Measurements from ENCODE around the gene USP28.

USP28 gene

DNA sequence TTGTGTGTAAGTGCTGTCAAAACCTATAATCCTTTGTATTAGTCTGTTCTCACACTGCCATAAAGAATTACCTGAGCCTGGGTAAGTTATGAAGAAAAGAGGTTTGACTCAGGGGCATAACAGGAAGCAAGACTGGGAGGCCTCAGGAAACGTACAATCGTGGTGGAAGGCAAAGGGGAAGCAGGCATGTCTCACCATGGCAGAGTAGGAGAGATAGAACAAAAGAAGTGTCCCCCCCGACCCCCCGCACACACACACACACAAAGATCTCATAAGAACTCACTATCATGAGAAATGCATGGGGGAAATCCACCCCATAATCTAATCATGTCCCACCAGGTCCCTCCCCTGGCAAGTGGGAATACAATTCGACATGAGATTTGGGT, 2.3 kb upstream of the USP28 start:
- no peak for DNase-seq (ENCODE audit: low read depth)
- H3K4me3 ChIP-seq (ENCODE audit: low read depth, low read length) = no peak overlapping the region

DNA sequence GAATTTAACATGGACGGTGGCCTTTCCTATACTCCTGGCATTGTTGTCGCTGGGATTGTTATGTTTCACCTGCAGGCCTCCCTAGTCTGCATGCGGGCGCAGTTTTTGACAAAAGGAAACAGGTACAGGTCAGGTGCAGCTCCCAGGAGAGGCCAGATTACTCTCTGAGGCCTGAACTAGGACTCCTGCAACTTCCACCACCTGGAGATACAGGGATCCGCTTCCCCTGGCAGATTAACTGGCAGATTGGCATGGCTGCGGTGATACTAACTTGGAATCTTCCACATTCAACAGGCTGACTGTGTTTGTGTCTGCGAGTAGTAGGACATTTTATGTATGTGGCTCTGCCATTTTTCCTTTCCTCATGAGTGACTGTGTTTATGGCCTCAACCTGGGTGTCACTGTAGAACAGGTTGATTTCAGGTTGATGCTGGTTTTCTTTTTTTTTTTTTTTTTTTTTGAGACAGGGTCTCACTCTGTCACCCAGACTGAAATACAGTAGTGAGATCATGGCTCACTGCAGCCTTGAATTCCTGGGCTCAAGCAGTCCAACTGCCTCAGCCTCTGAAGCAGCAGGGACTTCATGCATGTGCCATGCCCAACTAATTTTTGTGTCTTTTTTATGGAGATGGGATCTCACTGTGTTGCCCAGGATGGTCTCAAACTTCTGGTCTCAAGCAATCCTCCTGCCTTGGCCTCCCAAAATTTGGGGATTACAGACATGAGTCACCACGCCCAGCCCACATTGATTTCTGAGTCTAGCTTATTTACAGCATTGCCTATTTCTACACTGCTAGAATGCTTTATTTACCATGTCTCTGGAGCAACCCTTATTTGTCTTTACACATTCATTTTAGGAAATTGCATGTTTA, 1.7 kb upstream of the USP28 start:
- DNase-seq (ENCODE audit: low read depth) = no peak

DNA sequence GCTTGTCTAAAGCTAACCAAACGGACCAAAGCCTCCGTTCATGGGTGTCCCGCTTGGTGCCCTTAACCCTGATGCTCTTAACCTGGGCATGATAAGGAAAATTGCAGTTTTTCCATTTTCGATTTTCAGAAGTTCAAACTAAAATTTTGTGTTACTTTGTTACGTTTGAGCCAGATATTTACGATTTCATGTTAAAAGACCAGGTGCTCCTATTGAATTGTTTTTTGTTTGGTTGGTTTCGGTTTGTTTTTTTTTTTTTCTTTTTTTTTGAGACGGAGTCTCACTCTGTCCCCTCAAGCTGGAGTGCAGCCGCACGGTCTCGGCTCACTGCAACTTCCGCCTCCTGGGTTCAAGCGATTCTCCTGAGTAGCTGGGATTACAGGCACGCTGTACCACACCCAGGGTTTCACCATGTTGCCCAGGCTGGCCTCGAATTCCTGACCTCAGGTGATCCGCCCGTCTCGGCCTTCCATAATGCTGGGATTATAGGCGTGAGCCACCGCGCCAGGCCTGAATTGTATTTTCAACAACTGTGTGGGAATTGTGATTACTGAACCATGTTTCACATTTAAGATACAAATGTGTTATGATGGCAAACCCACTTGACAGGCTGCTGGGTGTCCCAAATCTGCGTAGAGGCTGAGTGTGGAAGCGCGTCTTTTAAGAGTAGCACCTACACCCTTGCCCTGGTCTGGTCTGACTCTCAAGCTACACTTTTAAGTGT, 864 bp upstream of the USP28 start:
- peak overlapping the region; percentile 62 for H3K4me3 ChIP-seq (ENCODE audit: low read depth, low read length)

More for the DNA sequence above, 1.7 kb upstream of the USP28 start:
- no peak overlapping the region for H3K4me3 ChIP-seq (ENCODE audit: low read depth, low read length)

DNA sequence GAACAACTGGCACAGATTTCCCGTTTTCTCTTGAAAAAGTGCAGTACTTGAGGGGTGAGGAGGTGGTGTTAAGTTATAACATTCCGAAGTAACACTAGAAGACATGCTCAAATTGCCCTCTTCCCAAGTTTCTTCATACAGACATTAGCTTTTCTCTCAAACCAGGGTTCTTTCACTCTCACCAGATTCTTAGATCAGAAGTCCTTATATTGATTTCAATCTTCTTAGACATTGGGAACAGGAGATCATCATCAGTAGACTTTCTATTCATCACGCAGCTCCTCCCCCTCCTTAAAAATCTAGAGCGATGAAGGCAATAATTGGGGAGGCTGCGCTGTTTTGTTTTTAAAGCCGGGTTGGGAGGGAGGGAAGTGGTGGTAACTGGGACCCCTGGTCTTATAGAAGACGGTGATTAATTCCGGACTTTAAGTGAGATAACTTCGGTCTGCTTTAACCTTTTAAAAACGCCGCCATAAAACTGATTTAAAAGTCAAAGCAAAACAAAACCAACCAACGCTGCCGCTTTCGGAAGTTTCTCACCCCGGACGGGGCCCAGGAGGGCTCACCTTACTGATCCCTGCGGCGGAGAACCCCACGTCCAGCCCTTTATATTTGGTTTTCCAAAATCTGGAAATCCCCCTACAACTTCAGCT, 665 bp downstream of the USP28 start:
- no peak for DNase-seq (ENCODE audit: low read depth)
- peak overlapping the region; percentile 70 for H3K4me3 ChIP-seq (ENCODE audit: low read depth, low read length)

More for the DNA sequence above, 864 bp upstream of the USP28 start:
- no peak for DNase-seq (ENCODE audit: low read depth)

DNA sequence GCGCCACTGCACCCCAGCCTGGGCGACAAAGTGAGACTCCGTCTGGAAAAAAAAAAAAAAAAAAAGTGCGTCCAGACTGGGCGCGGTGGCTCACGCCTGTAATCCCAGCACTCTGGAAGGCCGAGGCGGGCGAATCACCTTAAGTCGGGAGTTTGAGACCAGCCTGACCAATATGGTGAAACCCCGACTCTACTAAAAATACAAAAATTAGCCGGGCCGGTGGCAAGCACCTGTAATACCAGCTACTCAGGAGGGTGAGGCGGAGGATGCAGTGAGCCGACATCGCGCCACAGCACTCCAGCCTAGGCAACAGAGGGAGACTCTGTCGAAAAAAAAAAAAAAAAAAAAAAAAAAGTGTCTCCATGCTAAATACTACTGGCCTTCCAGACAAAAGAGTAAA, 1.3 kb downstream of the USP28 start:
- DNase-seq (ENCODE audit: low read depth) = no peak
- peak overlapping the region; percentile 70 for H3K4me3 ChIP-seq (ENCODE audit: low read depth, low read length)

DNA sequence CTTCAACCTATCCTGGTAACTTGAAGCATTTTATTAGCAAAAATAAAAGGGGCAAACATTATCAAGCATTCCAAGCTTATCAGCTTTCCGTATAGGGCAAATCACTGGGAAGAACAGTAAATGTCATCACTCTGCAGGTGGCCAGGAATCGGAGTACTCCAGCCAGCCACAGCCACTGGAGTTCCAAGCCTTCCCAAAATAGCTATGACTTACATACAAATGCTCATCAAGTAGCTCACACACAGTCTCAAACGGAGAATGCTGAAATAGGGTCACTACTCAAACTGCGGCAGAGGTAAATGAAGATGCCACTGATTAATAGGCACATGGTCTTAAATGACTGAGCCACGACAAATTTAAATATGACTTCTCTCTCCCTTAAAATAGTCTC, 2.1 kb downstream of the USP28 start:
- no peak overlapping the region for H3K4me3 ChIP-seq (ENCODE audit: low read depth, low read length)
- no peak for DNase-seq (ENCODE audit: low read depth)

DNA sequence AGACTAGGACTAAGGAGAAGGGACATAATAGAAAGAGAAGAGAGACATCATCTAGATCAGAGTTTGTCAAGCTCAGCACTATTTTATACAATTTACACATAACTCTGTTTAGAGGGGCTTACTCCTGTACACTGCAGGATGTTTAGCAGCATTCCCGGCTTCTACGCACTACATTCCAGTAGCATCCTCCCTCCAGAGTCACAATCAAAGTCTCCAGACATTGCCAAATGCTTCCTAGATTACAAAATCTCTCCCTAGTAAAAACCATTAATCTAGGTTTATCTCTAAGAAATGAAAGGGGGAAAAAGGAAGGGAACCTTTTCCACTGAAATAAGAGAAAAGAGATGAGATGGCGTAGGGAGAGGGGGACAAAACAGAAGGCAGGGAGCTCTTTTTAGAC, 4.0 kb downstream of the USP28 start:
- DNase-seq (ENCODE audit: low read depth) = no peak
- H3K4me3 ChIP-seq (ENCODE audit: low read depth, low read length) = no peak overlapping the region

DNA sequence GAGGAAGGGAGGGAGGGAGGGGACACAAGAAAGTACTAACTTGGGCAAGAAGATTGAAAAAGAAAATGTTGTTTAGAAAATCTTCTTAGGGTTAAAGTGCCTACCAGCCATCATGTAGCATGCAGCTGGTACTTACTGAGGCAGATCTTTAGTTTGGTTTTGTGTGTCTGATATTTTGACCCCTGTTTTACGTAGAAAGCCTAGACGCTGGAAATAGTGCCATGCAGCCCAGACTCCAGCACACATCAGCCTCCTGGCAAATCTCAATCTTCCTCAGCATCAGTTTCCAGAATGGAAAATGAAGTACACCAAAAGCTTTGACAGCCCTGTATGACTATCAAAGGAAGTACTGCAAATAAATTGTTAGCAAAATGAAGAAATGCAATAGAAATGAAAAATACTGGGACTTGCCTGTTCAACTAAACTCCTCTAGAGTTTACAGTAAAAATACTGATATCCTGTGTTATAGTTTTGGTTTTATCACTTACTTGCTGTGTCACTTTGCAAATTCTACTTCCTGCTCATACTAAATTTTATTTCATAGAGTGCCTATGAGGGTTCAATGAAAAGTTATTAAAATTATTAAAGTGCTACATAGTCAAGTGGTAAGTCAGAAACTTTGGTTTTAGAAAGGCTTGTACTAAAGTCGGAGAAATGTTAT, 7.4 kb downstream of the USP28 start:
- no peak for DNase-seq (ENCODE audit: low read depth)
- no peak overlapping the region for H3K4me3 ChIP-seq (ENCODE audit: low read depth, low read length)

DNA sequence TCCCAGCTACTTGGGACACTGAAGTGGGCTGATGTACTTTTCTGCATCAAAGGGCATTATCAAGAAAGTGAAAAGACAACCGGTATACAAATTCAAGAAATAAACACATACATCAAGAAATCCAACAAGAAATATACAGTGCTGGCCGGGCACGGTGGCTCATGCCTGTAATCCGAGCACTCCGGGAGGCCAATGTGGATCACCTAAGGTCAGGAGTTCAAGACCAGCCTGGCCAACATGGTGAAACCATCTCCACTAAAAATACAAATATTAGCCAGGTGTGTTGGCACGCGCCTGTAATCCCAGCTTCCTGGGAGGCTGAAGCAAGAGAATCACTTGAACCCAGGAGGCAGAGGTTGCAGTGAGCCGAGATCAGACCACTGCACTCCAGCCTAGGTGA, 9.5 kb downstream of the USP28 start:
- H3K4me3 ChIP-seq (ENCODE audit: low read depth, low read length) = no peak overlapping the region
- no peak for DNase-seq (ENCODE audit: low read depth)

DNA sequence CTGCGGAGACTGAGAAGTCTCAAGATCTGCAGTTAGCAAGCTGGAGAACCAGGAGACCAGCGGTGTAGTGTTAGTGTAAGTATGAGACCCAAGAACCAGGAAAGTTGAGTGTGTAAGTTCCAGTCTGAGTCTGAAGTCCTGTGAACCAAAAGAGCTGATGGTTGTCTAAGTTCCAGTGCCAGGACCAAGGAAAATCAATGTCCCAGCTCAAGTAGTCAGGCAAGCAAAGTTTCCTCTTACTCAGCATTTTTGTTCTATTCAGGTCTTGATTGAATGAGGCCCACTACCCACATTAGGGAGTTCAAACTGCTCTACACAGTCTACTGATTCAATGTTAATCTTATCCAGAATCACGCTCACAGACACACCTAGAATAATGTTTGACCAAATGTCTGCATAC, 11.0 kb downstream of the USP28 start:
- H3K4me3 ChIP-seq (ENCODE audit: low read depth, low read length) = no peak overlapping the region
- DNase-seq (ENCODE audit: low read depth) = no peak

DNA sequence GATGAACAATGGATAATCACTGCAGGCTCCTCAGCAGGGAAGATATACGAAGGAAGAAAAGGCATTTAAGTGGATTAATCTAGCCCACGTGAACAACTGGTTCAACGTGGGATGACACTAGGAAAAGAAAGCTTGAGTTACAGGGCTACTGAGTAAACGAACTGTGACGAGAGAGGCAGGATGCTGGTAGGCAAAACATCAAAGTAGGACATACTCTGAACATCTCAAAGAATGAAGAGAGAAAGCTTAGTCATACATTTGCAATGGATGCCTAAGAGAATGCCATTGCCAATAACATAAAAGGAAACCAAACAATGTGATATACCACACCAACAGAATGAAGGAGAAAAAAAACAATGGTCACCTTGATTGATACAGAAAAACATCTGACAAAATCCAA, 12.9 kb downstream of the USP28 start:
- DNase-seq (ENCODE audit: low read depth) = peak; percentile 31
- no peak overlapping the region for H3K4me3 ChIP-seq (ENCODE audit: low read depth, low read length)

DNA sequence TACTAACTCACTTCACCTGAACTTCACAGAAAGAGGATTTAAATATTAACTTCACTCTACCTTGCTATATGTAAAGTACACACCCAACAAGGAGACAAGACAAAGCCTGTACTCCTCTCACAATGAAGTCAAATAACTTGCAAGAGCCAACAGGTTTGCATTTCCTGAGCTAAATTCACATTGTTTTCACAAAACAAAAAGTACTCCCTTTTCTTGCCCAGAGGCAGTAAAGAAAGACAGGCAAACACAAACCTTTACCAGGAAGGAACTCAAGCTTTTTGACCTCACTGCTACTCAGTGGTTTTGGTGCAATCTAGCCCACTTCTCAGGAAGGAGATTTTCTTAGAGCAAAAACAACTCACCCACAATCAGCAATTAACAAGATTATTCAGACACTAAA, 15.7 kb downstream of the USP28 start:
- DNase-seq (ENCODE audit: low read depth) = no peak
- H3K4me3 ChIP-seq (ENCODE audit: low read depth, low read length) = no peak overlapping the region

DNA sequence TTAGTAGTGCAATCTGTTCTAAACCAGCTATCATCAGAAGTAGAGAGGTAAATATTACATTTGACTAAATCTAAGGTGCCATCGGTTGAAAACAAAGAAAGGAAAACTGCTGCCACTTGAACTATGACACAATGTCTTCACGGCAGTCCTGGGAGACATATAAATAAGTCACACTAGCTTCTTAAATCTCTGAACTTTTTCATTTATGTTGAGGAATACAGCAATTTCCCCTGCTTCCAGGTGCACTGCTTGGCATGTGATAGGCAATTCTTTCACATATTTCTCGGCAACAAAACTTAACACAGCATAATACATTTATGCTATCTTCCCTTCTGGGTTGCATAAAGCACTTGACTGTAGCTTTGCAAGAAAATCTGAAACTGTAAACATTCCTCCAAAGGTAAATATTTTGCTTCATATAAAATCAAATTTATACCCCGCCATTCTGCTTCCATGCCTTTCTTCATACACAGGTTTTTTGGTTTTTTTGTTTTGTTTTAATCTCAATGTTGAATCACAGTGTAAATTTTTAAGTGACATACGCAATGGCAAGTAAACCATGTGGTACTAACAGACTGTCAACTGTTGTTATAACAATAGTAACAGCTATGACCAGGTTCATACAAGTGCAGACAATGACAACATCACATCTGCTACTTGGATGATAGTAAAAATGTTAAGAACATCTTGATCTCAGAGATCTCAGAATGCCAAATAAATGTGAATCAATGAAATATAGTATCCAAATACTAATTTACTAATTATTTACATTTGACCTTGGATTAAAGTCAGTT, 18.2 kb downstream of the USP28 start:
- H3K4me3 ChIP-seq (ENCODE audit: low read depth, low read length) = no peak overlapping the region
- no peak for DNase-seq (ENCODE audit: low read depth)

DNA sequence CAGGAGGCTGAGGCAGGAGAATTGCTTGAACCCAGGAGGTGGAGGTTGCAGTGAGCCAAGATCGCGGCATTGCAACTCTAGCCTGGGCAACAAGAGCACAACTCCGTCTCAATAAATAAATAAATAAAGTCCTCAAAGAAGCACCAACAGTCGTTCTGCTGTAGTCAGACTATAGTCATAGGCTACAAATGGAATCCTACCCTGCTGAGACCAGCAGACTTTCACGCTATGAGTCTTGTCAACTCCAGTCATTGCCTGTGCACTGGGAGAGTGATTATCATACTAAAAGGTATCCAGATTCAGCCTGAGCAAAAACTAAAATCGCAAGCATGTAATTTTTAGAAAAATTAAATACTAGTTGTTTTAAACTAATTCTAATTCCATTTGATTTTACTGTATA, 19.6 kb downstream of the USP28 start:
- no peak for DNase-seq (ENCODE audit: low read depth)
- no peak overlapping the region for H3K4me3 ChIP-seq (ENCODE audit: low read depth, low read length)

DNA sequence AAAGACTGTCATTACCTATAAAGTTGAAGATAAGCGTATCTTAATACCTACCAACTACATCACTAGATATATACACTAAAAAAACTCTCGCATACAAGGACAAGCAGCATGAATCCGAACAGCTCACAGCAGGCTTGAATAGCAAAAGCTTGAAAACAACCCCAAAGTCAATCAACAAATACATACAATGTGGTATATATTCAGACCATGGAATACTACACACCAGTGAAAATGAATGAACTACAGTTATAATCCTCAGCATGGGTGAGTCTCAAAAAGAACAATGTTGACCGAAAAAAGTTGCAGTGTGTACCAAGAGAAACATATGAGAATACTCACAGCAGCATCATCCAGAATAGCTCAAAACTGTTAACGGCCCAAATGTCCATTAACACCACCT, 25.2 kb downstream of the USP28 start:
- DNase-seq (ENCODE audit: low read depth) = no peak

DNA sequence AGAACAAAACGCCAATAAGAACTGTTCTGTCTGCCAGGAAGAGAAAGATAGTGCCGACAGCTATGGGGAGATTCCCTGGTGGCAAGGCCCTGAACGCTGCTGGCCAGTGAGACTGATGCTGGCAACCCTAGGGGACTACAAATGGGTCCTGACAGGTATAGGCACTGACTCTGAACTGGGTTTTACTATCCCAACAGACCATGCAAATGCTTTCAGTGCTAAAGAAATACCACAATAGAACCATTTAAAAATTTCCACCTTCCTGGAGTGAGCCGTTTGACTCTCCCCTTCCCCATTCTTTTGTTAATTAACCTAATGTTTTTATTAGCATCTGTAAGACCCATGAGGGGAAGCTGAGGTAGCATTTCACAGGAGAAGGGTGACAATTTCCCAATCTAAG, 25.7 kb downstream of the USP28 start:
- H3K4me3 ChIP-seq (ENCODE audit: low read depth, low read length) = no peak overlapping the region

More for the DNA sequence above, 25.2 kb downstream of the USP28 start:
- no peak overlapping the region for H3K4me3 ChIP-seq (ENCODE audit: low read depth, low read length)

DNA sequence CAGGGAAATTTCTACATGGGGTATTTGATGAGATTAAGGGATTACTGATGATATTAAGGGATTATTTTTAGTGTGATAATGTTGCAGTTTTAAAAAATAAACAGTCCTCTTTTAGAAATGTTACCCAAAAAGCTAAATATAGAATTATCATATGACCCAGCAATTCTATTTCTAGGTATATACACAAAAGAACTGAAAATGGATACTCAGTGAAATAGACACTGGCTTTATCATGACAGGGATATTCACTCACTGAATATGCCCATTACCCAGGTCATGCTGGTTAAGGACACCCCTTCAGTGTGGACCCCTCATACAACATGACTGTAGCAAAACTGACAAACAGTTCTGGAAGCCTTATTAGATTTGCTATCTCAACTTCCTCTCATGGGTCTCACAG, 27.8 kb downstream of the USP28 start:
- no peak overlapping the region for H3K4me3 ChIP-seq (ENCODE audit: low read depth, low read length)
- no peak for DNase-seq (ENCODE audit: low read depth)

More for the DNA sequence above, 25.7 kb downstream of the USP28 start:
- DNase-seq (ENCODE audit: low read depth) = no peak

DNA sequence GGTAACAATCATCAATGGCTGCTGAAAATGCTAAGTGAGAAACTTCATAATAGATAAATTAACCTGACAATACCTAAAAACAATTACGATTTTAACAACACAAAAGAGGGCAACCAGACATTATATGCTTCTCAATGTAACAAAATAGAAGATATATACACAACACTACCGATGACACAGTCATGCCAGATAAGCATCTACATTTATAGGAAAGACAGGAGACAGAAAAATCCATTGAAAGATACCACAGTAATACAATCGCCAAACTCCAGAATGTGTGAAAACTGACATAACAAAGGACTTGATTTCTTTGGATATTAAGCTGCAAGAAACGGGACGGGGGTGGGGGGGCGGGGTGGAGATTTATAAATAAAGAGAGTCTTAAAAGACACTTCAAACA, 28.3 kb downstream of the USP28 start:
- no peak for DNase-seq (ENCODE audit: low read depth)
- no peak overlapping the region for H3K4me3 ChIP-seq (ENCODE audit: low read depth, low read length)

DNA sequence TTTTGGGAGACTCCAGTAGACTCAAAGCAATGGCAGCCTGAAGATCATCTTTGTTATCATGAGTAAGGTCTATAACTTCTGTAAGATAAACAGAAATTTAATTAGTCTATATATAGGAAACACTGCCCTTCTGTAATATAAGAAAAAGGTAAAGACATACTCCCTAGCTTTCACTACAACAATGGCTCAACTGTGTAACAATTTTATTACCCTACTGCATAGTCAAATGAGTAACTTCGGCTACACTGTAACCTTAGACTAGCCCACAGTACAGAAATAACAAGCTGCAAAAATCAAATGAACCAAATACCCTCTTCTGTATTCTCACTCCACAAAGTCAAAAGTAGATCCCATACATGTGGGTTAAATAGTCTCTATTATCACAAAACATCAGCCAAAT, 33.7 kb downstream of the USP28 start:
- H3K4me3 ChIP-seq (ENCODE audit: low read depth, low read length) = no peak overlapping the region
- DNase-seq (ENCODE audit: low read depth) = no peak

Measured in skeletal muscle cell (primary cell).